SK-N-SH (cell line): Measurements from ENCODE around the gene MACROH2A2. TPM values are rescaled to one million over a fixed set of nuclear protein-coding genes. Genes with fewer than 3 reads are reported as not detected.

Experiments
- CTCF ChIA-PET: fragments of 300-600, 350-600 bp; formaldehyde crosslinking; extraction: SDS; loops from one replicate; lab custom pipeline; 2021; lab: Yijun Ruan, JAX
- POLR2A ChIA-PET: fragments of 350-600 bp; sonication (Branson Sonifier 250); formaldehyde crosslinking; extraction: SDS; loops from one replicate; lab custom pipeline; 2020; ENCODE audit warnings: antibody characterized with exemption, inconsistent platforms; lab: Yijun Ruan, JAX
- DNase-seq: peaks from one replicate; pipeline ENCODE4 v3.0.0; 2012
- H2AFZ ChIP-seq: fragments of 200-600 bp; sonication (generic); 2 replicates; pipeline ENCODE4 v1.8.1; 2016; ENCODE audit warnings: antibody characterized with exemption, mild to moderate bottlenecking, low read depth
- H3F3A ChIP-seq: fragments of 200-600 bp; sonication (generic); replicated peaks from 2 replicates; pipeline ENCODE3; 2016; ENCODE audit warnings: antibody characterized with exemption, mild to moderate bottlenecking; ENCODE audit not compliant: insufficient read depth
- H3K27ac ChIP-seq, 2 experiments: fragments of 200-500 bp in 1 of 2; fragments of 200-600 bp in 1 of 2; sonication (Bioruptor generic) in 1 of 2; sonication (generic), shearing (Covaris generic) in 1 of 2; 2 replicates each; pipeline versions ENCODE4 v1.5.1 to v1.6.1; 2014 to 2016; ENCODE audit warnings: low read depth in 2 of 2, inconsistent platforms in 1 of 2, low read length in 1 of 2, mild to moderate bottlenecking in 1 of 2, mixed read lengths in 1 of 2
- H3K27me3 ChIP-seq: fragments of 200-600 bp; sonication (generic), shearing (Covaris generic); 2 replicates; pipeline ENCODE4 v1.6.1; 2016; ENCODE audit warnings: mixed run types; ENCODE audit not compliant: insufficient read depth
- H3K36me3 ChIP-seq, 2 experiments: fragments of 200-500 bp in 1 of 2; fragments of 200-600 bp in 1 of 2; sonication (Bioruptor generic) in 1 of 2; sonication (generic) in 1 of 2; replicated peaks in 1 of 2; 2 replicates each; pipeline versions ENCODE3 to v1.5.1; 2014 to 2016; ENCODE audit warnings: low read length in 1 of 2, mild to moderate bottlenecking in 1 of 2; ENCODE audit not compliant: insufficient read depth in 2 of 2, control insufficient read depth in 1 of 2
- H3K4me1 ChIP-seq, 2 experiments: fragments of 200-500 bp in 1 of 2; fragments of 200-600 bp in 1 of 2; sonication (Bioruptor generic) in 1 of 2; sonication (generic), shearing (Covaris generic) in 1 of 2; 2 replicates each; pipeline versions ENCODE4 v1.5.1 to v1.6.1; 2014 to 2016; ENCODE audit warnings: low read depth in 1 of 2, low read length in 1 of 2, mixed run types in 1 of 2; ENCODE audit not compliant: insufficient read depth in 2 of 2, control insufficient read depth in 1 of 2
- H3K4me2 ChIP-seq: fragments of 200-600 bp; sonication (generic), shearing (Covaris generic); 2 replicates; pipeline ENCODE4 v1.6.1; 2017; ENCODE audit warnings: mixed run types
- H3K4me3 ChIP-seq, 2 experiments: fragments of 200-500 bp in 1 of 2; fragments of 200-600 bp in 1 of 2; sonication (Bioruptor generic) in 1 of 2; sonication (generic), shearing (Covaris generic) in 1 of 2; 2 replicates each; pipeline versions ENCODE4 v1.5.1 to v1.8.1; 2014 to 2016; ENCODE audit warnings: low read depth in 2 of 2, inconsistent platforms in 1 of 2, low read length in 1 of 2, mild to moderate bottlenecking in 1 of 2, mixed read lengths in 1 of 2, moderate library complexity in 1 of 2
- H3K79me2 ChIP-seq: fragments of 200-600 bp; sonication (generic); 2 replicates; pipeline ENCODE4 v1.8.1; 2017; ENCODE audit warnings: mild to moderate bottlenecking; ENCODE audit not compliant: insufficient read depth
- H3K9ac ChIP-seq: fragments of 200-600 bp; sonication (generic); 2 replicates; pipeline ENCODE4 v1.6.1; 2017; ENCODE audit warnings: mixed run types
- H3K9me2 ChIP-seq: fragments of 200-600 bp; sonication (generic); 2 replicates; pipeline ENCODE4 v1.6.1; 2017; ENCODE audit warnings: mixed run types
- H3K9me3 ChIP-seq: fragments of 200-600 bp; sonication (generic); 2 replicates; pipeline ENCODE4 v1.6.1; 2017; ENCODE audit warnings: mixed run types, mild to moderate bottlenecking, moderate library complexity
- H4K20me1 ChIP-seq: fragments of 200-600 bp; sonication (generic); 2 replicates; pipeline ENCODE4 v1.6.1; 2017; ENCODE audit warnings: mild to moderate bottlenecking, mixed run types; ENCODE audit not compliant: insufficient read depth
- CHD2 ChIP-seq: fragments of 150-350 bp; IDR thresholded peaks from 2 replicates; pipeline ENCODE4 v1.6.1; 2018; ENCODE audit warnings: low read length; ENCODE audit not compliant: partially characterized antibody
- CTCF ChIP-seq: fragments of 200-600 bp; sonication (generic); IDR thresholded peaks from 2 replicates; pipeline ENCODE4 v1.6.1; 2017; ENCODE audit warnings: antibody characterized with exemption, mild to moderate bottlenecking, moderate library complexity
- EP300 ChIP-seq, 2 experiments: IDR thresholded peaks; 2 replicates each; pipeline versions ENCODE4 v1.4.0 to v1.6.1; 2012; ENCODE audit warnings: borderline replicate concordance in 1 of 2, low read depth in 1 of 2, low read length in 1 of 2
- EZH2phosphoT487 ChIP-seq: fragments of 200-600 bp; sonication (generic); IDR thresholded peaks from 2 replicates; pipeline ENCODE4 v1.6.1; 2017; ENCODE audit warnings: low read depth, mixed run types, mild to moderate bottlenecking, antibody characterized with exemption, moderate library complexity, borderline replicate concordance
- FOSL2 ChIP-seq: IDR thresholded peaks from 2 replicates; pipeline ENCODE4 v1.4.0; 2012; ENCODE audit warnings: low read depth, mild to moderate bottlenecking, moderate library complexity, borderline replicate concordance
- FOXM1 ChIP-seq: IDR thresholded peaks from 2 replicates; pipeline ENCODE4 v1.4.0; 2012; ENCODE audit warnings: low read depth, mild to moderate bottlenecking
- GABPA ChIP-seq: IDR thresholded peaks from 2 replicates; pipeline ENCODE4 v1.4.0; 2012; ENCODE audit warnings: low read depth, mild to moderate bottlenecking
- MAX ChIP-seq: IDR thresholded peaks from 2 replicates; pipeline ENCODE4 v1.4.0; 2012; ENCODE audit warnings: low read depth
- MEF2A ChIP-seq: IDR thresholded peaks from 2 replicates; pipeline ENCODE4 v1.4.0; 2012; ENCODE audit warnings: low read depth, borderline replicate concordance
- MXI1 ChIP-seq: IDR thresholded peaks from 2 replicates; pipeline ENCODE4 v1.6.1; 2012; ENCODE audit warnings: mild to moderate bottlenecking, low read depth, low read length, improper control_type of control experiment
- PBX3 ChIP-seq: IDR thresholded peaks from 2 replicates; pipeline ENCODE4; 2012
- POLR2AphosphoS5 ChIP-seq: IDR thresholded peaks from 2 replicates; pipeline ENCODE4 v1.6.1; 2012; ENCODE audit warnings: low read depth, low read length
- SMC3 ChIP-seq: IDR thresholded peaks from 2 replicates; pipeline ENCODE4 v1.6.1; 2012; ENCODE audit warnings: low read depth, low read length, improper control_type of control experiment
- TAF1 ChIP-seq: IDR thresholded peaks from 2 replicates; pipeline ENCODE4 v1.6.1; 2012; ENCODE audit warnings: low read depth, mild to moderate bottlenecking, low read length, moderate library complexity, borderline replicate concordance
- TCF12 ChIP-seq: IDR thresholded peaks from 2 replicates; pipeline ENCODE4 v1.4.0; 2012
- USF1 ChIP-seq: IDR thresholded peaks from 2 replicates; pipeline ENCODE4 v1.4.0; 2012; ENCODE audit warnings: low read depth, borderline replicate concordance
- USF2 ChIP-seq: fragments of 150-350 bp; IDR thresholded peaks from 2 replicates; pipeline ENCODE4 v1.6.1; 2017; ENCODE audit warnings: antibody characterized with exemption, low read length, low read depth, borderline replicate concordance
- YY1 ChIP-seq: IDR thresholded peaks from 2 replicates; pipeline ENCODE4 v1.4.0; 2012; ENCODE audit warnings: low read depth, mild to moderate bottlenecking
- ZBTB33 ChIP-seq: IDR thresholded peaks from 2 replicates; pipeline ENCODE4 v1.4.0; 2012; ENCODE audit warnings: low read depth, borderline replicate concordance
- WGBS: methylation state at CpG from one replicate; pipeline ENCODE4 v1.1.6; 2017; ENCODE audit warnings: low lambda C conversion rate; 5-methylcytosine and 5-hydroxymethylcytosine counted together
- polyA plus RNA-seq, 3 experiments: library from polyadenylated mRNA; depleted of rRNA; stranded (reverse); fragments of >200 nt; gene quantifications; 2 replicates each; pipeline ENCODE4 v1.2.3, GENCODE V29; 2012

MACROH2A2 gene
- polyA plus RNA-seq, 1 of the 3 experiments (the other 2 are of a cell fraction) = 28.9 TPM

GRCh38 chr10:70053218-70053840 lies 683 bp downstream of the MACROH2A2 start:
- H3K4me1 ChIP-seq = peaks cover 8 to 13% of the 10 kb centered on the region in 2 experiments; a peak in 3 of 4 replicates
- WGBS = 2% methylated on average over 46 of the region's 78 CpGs
- H3K27ac ChIP-seq = peak overlapping the region; percentile 57 to 92
- CTCF ChIA-PET = interaction anchor here (1.0 to 2.1 kb wide), 8 partner anchors 45 to 103 kb away, joined by 3 to 11 read pairs (median 4); partner anchors contain the start of gene TYSND1
- no peaks in the 10 kb centered on the region for H4K20me1 ChIP-seq
- H3F3A ChIP-seq = no peaks in the 10 kb centered on the region
- H3K4me2 ChIP-seq = peak overlapping the region; percentile 89
- peak overlapping the region; percentile 86 for H3K9ac ChIP-seq
- no peaks in the 10 kb centered on the region for H3K27me3 ChIP-seq
- DNase-seq = peak; percentile 80
- no peaks in the 10 kb centered on the region for H3K9me3 ChIP-seq
- peaks cover 25% of the 10 kb centered on the region for H3K79me2 ChIP-seq
- TF ChIP-seq PBX3 (no peak), USF1 (no peak), MXI1 (peak; percentile 37; the same call in 1 of the 2 replicates), YY1 (peak; percentile 73; the same call in 1 of the 2 replicates), TAF1 (no peak), EP300 (IDR thresholded peaks at IDR 0.05; ENCODE audit: borderline replicate concordance in 1 of 2, low read depth in 1 of 2, low read length in 1 of 2) (no peak), ZBTB33 (no peak), GABPA (peak; percentile 62), FOSL2 (no peak), FOXM1 (no peak), SMC3 (no peak), POLR2AphosphoS5 (no peak), USF2 (no peak), TCF12 (no peak), MAX (no peak), EZH2phosphoT487 (no peak), CHD2 (peak; percentile 3), MEF2A (no peak), CTCF (no peak)
- no peaks in the 10 kb centered on the region for H3K9me2 ChIP-seq
- H2AFZ ChIP-seq = peak overlapping the region; percentile 90
- H3K4me3 ChIP-seq = peak overlapping the region; percentile 80 to 91
- POLR2A ChIA-PET = no interaction called here
- H3K36me3 ChIP-seq = no peaks in the 10 kb centered on the region
